DND-41 (cell line): ENCODE data around the gene ANAPC13.

Experiments
- ATAC-seq: fragments of 200-7000 bp; cut with Tn5 transposase; 3 replicates; pipeline ENCODE4 v1.9.1; 2021; ENCODE audit warnings: low read depth; ENCODE audit not compliant: insufficient read depth
- DNase-seq: peaks from one replicate; pipeline ENCODE4 v3.0.0-alpha.2; 2020
- H2AFZ ChIP-seq: 2 replicates; pipeline ENCODE4 v1.6.0; 2012; ENCODE audit warnings: low read depth, low read length
- H3K27ac ChIP-seq: 2 replicates; pipeline ENCODE4 v1.5.1; 2012; ENCODE audit warnings: low read length, inconsistent platforms
- H3K27me3 ChIP-seq: fragments of 200-600 bp; sonication (generic); 2 replicates; pipeline ENCODE4 v1.6.0; 2012; ENCODE audit warnings: low read length, mild to moderate bottlenecking, inconsistent platforms; ENCODE audit not compliant: insufficient read depth, poor library complexity
- H3K36me3 ChIP-seq: 2 replicates; pipeline ENCODE4 v1.5.1; 2012; ENCODE audit warnings: low read length, inconsistent platforms; ENCODE audit not compliant: insufficient read depth
- H3K4me1 ChIP-seq: 2 replicates; pipeline ENCODE4 v1.5.1; 2012; ENCODE audit warnings: mild to moderate bottlenecking, low read length; ENCODE audit not compliant: insufficient read depth
- H3K4me2 ChIP-seq: 2 replicates; pipeline ENCODE4 v1.6.0; 2012; ENCODE audit warnings: mild to moderate bottlenecking, moderate library complexity, low read length, inconsistent platforms; ENCODE audit not compliant: insufficient read depth
- H3K4me3 ChIP-seq, 2 experiments: fragments of 200-600 bp in 1 of 2; shearing (Covaris generic) in 1 of 2; 2 replicates each; pipeline ENCODE4 v1.5.1; 2012 to 2016; ENCODE audit warnings: inconsistent platforms in 2 of 2, low read length in 2 of 2, mild to moderate bottlenecking in 2 of 2, low read depth in 1 of 2, moderate library complexity in 1 of 2
- H3K79me2 ChIP-seq: 2 replicates; pipeline ENCODE4 v1.6.0; 2012; ENCODE audit warnings: low read length, inconsistent platforms; ENCODE audit not compliant: insufficient read depth
- H3K9ac ChIP-seq: 2 replicates; pipeline ENCODE4 v1.6.0; 2012; ENCODE audit warnings: low read depth, mild to moderate bottlenecking, inconsistent platforms, low read length, moderate library complexity
- H3K9me3 ChIP-seq: 2 replicates; pipeline ENCODE4 v1.5.1; 2012; ENCODE audit warnings: low read length, moderate library complexity, mild to moderate bottlenecking, inconsistent platforms; ENCODE audit not compliant: insufficient read depth, severe bottlenecking
- H4K20me1 ChIP-seq: 2 replicates; pipeline ENCODE4 v1.6.0; 2012; ENCODE audit warnings: low read length; ENCODE audit not compliant: insufficient read depth
- CTCF ChIP-seq: IDR thresholded peaks from 2 replicates; pipeline ENCODE4 v1.5.1; 2012; ENCODE audit warnings: borderline replicate concordance, low read length, moderate library complexity, mild to moderate bottlenecking; ENCODE audit not compliant: poor library complexity, severe bottlenecking; ENCODE audit errors: extremely low read depth
- EZH2 ChIP-seq: IDR thresholded peaks from 3 replicates; pipeline ENCODE4 v1.6.1; 2012; ENCODE audit warnings: borderline replicate concordance, low read depth, mild to moderate bottlenecking, moderate library complexity, low read length, inconsistent platforms; ENCODE audit not compliant: severe bottlenecking

Gene ANAPC13

GRCh38 chr3:134430174-134430573 is 55.6 kb downstream of the ANAPC13 start:
- Histone ChIP-seq H3K9ac (no peak overlapping the region), H2AFZ (no peak overlapping the region), H3K79me2 (no peaks in the 10 kb centered on the region), H3K9me3 (no peaks in the 10 kb centered on the region), H4K20me1 (no peaks in the 10 kb centered on the region), H3K27me3 (peaks cover 41% of the 10 kb centered on the region), H3K4me1 (no peaks in the 10 kb centered on the region), H3K4me2 (no peak overlapping the region), H3K36me3 (no peaks in the 10 kb centered on the region), H3K4me3 (no peak overlapping the region), H3K27ac (no peak overlapping the region)
- TF ChIP-seq EZH2 = no peak
- no peak for TF ChIP-seq CTCF
- DNase-seq (no peak), ATAC-seq (no peak)

- Histone ChIP-seq H3K27ac (no peak overlapping the region), H3K79me2 (no peaks in the 10 kb centered on the region), H3K9ac (no peak overlapping the region), H3K4me1 (no peaks in the 10 kb centered on the region), H3K27me3 (peaks cover 41% of the 10 kb centered on the region), H3K36me3 (no peaks in the 10 kb centered on the region), H3K4me2 (no peak overlapping the region), H2AFZ (no peak overlapping the region), H4K20me1 (no peaks in the 10 kb centered on the region), H3K9me3 (no peaks in the 10 kb centered on the region), H3K4me3 (no peak overlapping the region)
- TF ChIP-seq CTCF = no peak
- no peak for TF ChIP-seq EZH2
- DNase-seq (no peak), ATAC-seq (no peak)
Observed at GRCh38 chr3:134428401-134428800, 57.4 kb downstream of the ANAPC13 start.
